Measurements from ENCODE around the gene KNTC1. TPM values are rescaled to one million over a fixed set of nuclear protein-coding genes. Genes with fewer than 3 reads are reported as not detected.
"Not testable (repeated sequence)": the region's sequence is repeated elsewhere in the genome, so short reads cannot be mapped to it uniquely, and the experiment has no call there.

Gene KNTC1
- total RNA-seq, 2 experiments from 2014 or later: 136 to 175 TPM

- POLR2A ChIA-PET; H3K9me3 Mint-ChIP-seq (ENCODE audit: low read depth); intact Hi-C loops (cut with DNase I, micrococcal nuclease); H3K36me3 Mint-ChIP-seq (ENCODE audit: low read depth); H3K4me1 Mint-ChIP-seq; DNase-seq; H3K27ac Mint-ChIP-seq; H3K4me3 Mint-ChIP-seq; H3K27me3 Mint-ChIP-seq; ATAC-seq: not testable (repeated sequence)
- CTCF ChIA-PET: interaction anchor here (0.6 kb wide), 1 partner anchor 18 kb away, joined by 4 read pairs; no protein-coding TSS in a partner anchor
These were observed 126.2 kb downstream of the KNTC1 start for GRCh38 chr12:122653291-122653690.

GRCh38 chr12:122656298-122656697 lies 129.2 kb downstream of the KNTC1 start:
- POLR2A ChIA-PET: interaction anchor here (0.7 kb wide), 1 partner anchor 125 kb away, joined by 9 read pairs; no protein-coding TSS in a partner anchor
- intact Hi-C loops (cut with DNase I, micrococcal nuclease): no loop called here
- ATAC-seq (no peak), DNase-seq (no peak)
- no peaks in the 10 kb centered on the region for H3K9me3 Mint-ChIP-seq (ENCODE audit: low read depth)
- no peaks in the 10 kb centered on the region for H3K36me3 Mint-ChIP-seq (ENCODE audit: low read depth)
- CTCF ChIA-PET: interaction anchor here (0.6 kb wide), 2 partner anchors 101 to 575 kb away, joined by 3 read pairs; no protein-coding TSS in a partner anchor
- no peak overlapping the region for H3K4me3 Mint-ChIP-seq
- no peaks in the 10 kb centered on the region for H3K27me3 Mint-ChIP-seq
- H3K27ac Mint-ChIP-seq: no peak overlapping the region
- H3K4me1 Mint-ChIP-seq: no peaks in the 10 kb centered on the region

GRCh38 chr12:122659579-122659978 lies 132.5 kb downstream of the KNTC1 start:
- Mint-ChIP-seq H3K4me3 (no peak overlapping the region), H3K36me3 (ENCODE audit: low read depth) (no peaks in the 10 kb centered on the region), H3K27me3 (no peaks in the 10 kb centered on the region), H3K27ac (no peak overlapping the region), H3K4me1 (no peaks in the 10 kb centered on the region), H3K9me3 (ENCODE audit: low read depth) (no peaks in the 10 kb centered on the region)
- DNase-seq: no peak
- CTCF ChIA-PET: interaction anchor here (0.7 kb wide), 1 partner anchor 118 kb away, joined by 3 read pairs; no protein-coding TSS in a partner anchor
- POLR2A ChIA-PET: no interaction called here
- intact Hi-C loops (cut with DNase I, micrococcal nuclease): no loop called here
- no peak for ATAC-seq

GRCh38 chr12:122661246-122661645 lies 134.2 kb downstream of the KNTC1 start:
- H3K27me3 Mint-ChIP-seq: no peaks in the 10 kb centered on the region
- intact Hi-C loops (cut with DNase I, micrococcal nuclease): no loop called here
- ChIA-PET CTCF (no interaction called here), POLR2A (no interaction called here)
- H3K27ac Mint-ChIP-seq: no peak overlapping the region
- H3K36me3 Mint-ChIP-seq (ENCODE audit: low read depth): no peaks in the 10 kb centered on the region
- ATAC-seq (no peak), DNase-seq (no peak)
- H3K4me3 Mint-ChIP-seq: no peak overlapping the region
- no peaks in the 10 kb centered on the region for H3K4me1 Mint-ChIP-seq
- H3K9me3 Mint-ChIP-seq (ENCODE audit: low read depth): no peaks in the 10 kb centered on the region

GRCh38 chr12:122661938-122662337 lies 134.9 kb downstream of the KNTC1 start:
- H3K4me3 Mint-ChIP-seq: no peak overlapping the region
- intact Hi-C loops (cut with DNase I, micrococcal nuclease): no loop called here
- ChIA-PET CTCF (no interaction called here), POLR2A (no interaction called here)
- H3K36me3 Mint-ChIP-seq (ENCODE audit: low read depth): no peaks in the 10 kb centered on the region
- DNase-seq (no peak), ATAC-seq (no peak)
- no peak overlapping the region for H3K27ac Mint-ChIP-seq
- H3K4me1 Mint-ChIP-seq: no peaks in the 10 kb centered on the region
- H3K9me3 Mint-ChIP-seq (ENCODE audit: low read depth): no peaks in the 10 kb centered on the region
- no peaks in the 10 kb centered on the region for H3K27me3 Mint-ChIP-seq

- H3K4me1 Mint-ChIP-seq: no peaks in the 10 kb centered on the region
- intact Hi-C loops (cut with DNase I, micrococcal nuclease): no loop called here
- H3K36me3 Mint-ChIP-seq (ENCODE audit: low read depth): no peaks in the 10 kb centered on the region
- ChIA-PET CTCF (interaction anchor here (0.9 kb wide), 1 partner anchor 128 kb away, joined by 4 read pairs; no protein-coding TSS in a partner anchor), POLR2A (interaction anchor here (0.6 kb wide), 1 partner anchor 223 kb away, joined by 4 read pairs; no protein-coding TSS in a partner anchor)
- H3K4me3 Mint-ChIP-seq: no peak overlapping the region
- DNase-seq: no peak
- no peaks in the 10 kb centered on the region for H3K27me3 Mint-ChIP-seq
- no peak for ATAC-seq
- no peaks in the 10 kb centered on the region for H3K9me3 Mint-ChIP-seq (ENCODE audit: low read depth)
- H3K27ac Mint-ChIP-seq: no peak overlapping the region
These were observed 138.3 kb downstream of the KNTC1 start for GRCh38 chr12:122665349-122665748.

- Mint-ChIP-seq H3K4me3 (no peak overlapping the region), H3K36me3 (ENCODE audit: low read depth) (no peaks in the 10 kb centered on the region), H3K9me3 (ENCODE audit: low read depth) (no peaks in the 10 kb centered on the region), H3K4me1 (no peaks in the 10 kb centered on the region), H3K27me3 (no peaks in the 10 kb centered on the region), H3K27ac (no peak overlapping the region)
- ChIA-PET CTCF (interaction anchor here (0.9 kb wide), 1 partner anchor 128 kb away, joined by 4 read pairs; no protein-coding TSS in a partner anchor), POLR2A (interaction anchor here (0.6 kb wide), 1 partner anchor 223 kb away, joined by 4 read pairs; no protein-coding TSS in a partner anchor)
- intact Hi-C loops (cut with DNase I, micrococcal nuclease): no loop called here
- no peak for DNase-seq
- ATAC-seq: no peak
These were observed 138.7 kb downstream of the KNTC1 start for GRCh38 chr12:122665759-122666158.

GRCh38 chr12:122668268-122668667 lies 141.2 kb downstream of the KNTC1 start:
- H3K27ac Mint-ChIP-seq: no peak overlapping the region
- peak; percentile 68 for ATAC-seq
- CTCF ChIA-PET: no interaction called here
- no peaks in the 10 kb centered on the region for H3K36me3 Mint-ChIP-seq (ENCODE audit: low read depth)
- POLR2A ChIA-PET: no interaction called here
- no peaks in the 10 kb centered on the region for H3K27me3 Mint-ChIP-seq
- H3K4me3 Mint-ChIP-seq: no peak overlapping the region
- H3K9me3 Mint-ChIP-seq (ENCODE audit: low read depth): no peaks in the 10 kb centered on the region
- DNase-seq: peak; percentile 18
- intact Hi-C loops (cut with DNase I, micrococcal nuclease): no loop called here
- no peaks in the 10 kb centered on the region for H3K4me1 Mint-ChIP-seq

DNA sequence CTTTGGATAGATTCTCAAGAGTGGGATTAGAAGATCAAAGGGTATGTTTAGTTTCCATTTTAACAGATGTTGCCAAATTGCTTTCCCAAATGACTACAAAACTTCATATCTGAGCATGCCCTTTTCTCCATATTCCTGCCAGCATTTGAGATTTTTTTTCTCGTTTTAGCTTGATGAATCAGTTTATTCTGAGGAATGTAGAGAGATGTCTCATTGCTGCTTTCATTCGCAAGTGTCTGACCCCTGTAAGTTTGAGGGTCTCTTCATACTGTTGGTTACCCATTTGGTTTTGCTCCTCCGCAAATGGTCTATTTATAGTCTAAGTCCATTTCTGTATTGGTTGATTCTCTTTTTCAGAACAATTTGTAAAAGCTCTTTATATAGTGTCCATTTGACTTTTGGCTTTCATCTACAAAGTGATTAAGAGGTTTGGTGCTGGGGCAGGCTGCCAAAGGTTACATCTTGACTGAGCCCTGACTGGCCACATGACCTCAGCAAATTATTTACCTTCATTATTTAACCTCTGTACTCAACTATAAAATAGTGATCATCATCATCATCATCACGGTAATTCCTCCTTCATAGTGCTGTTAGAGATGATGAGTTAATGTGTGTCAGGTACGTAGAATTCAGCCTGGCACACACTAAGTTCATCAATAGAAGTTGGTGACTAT lies 142.5 kb downstream of the KNTC1 start:
- Mint-ChIP-seq H3K27me3 (no peaks in the 10 kb centered on the region), H3K36me3 (ENCODE audit: low read depth) (no peaks in the 10 kb centered on the region), H3K4me1 (no peaks in the 10 kb centered on the region), H3K9me3 (ENCODE audit: low read depth) (no peaks in the 10 kb centered on the region), H3K4me3 (no peak overlapping the region), H3K27ac (no peak overlapping the region)
- intact Hi-C loops (cut with DNase I, micrococcal nuclease): no loop called here
- POLR2A ChIA-PET: no interaction called here
- no peak for ATAC-seq
- DNase-seq: no peak
- CTCF ChIA-PET: interaction anchor here (1.0 kb wide), 1 partner anchor 32 kb away, joined by 3 read pairs; no protein-coding TSS in a partner anchor

- Mint-ChIP-seq H3K36me3 (ENCODE audit: low read depth) (no peaks in the 10 kb centered on the region), H3K27me3 (no peaks in the 10 kb centered on the region), H3K27ac (no peak overlapping the region), H3K4me3 (no peak overlapping the region), H3K4me1 (no peaks in the 10 kb centered on the region), H3K9me3 (ENCODE audit: low read depth) (no peaks in the 10 kb centered on the region)
- ATAC-seq (no peak), DNase-seq (no peak)
- intact Hi-C loops (cut with DNase I, micrococcal nuclease): no loop called here
- CTCF ChIA-PET: interaction anchor here (0.7 to 1.0 kb wide), 2 partner anchors 38 to 702 kb away, joined by 3 read pairs; no protein-coding TSS in a partner anchor
- POLR2A ChIA-PET: no interaction called here
These were observed 145.5 kb downstream of the KNTC1 start for GRCh38 chr12:122672515-122672914.
